Brain microvascular endothelial cell (primary cell): ENCODE results near the gene TRIM77.
"Not testable (repeated sequence)": the region's sequence is repeated elsewhere in the genome, so short reads cannot be mapped to it uniquely, and the experiment has no call there.

Experiments used
- DNase-seq: peaks from one replicate; pipeline ENCODE4 v3.0.0-alpha.2; 2020
- H3K27ac ChIP-seq: fragments of 250-450 bp; sonication (Bioruptor Pico); 2 replicates; pipeline ENCODE4 v1.5.1; 2020; ENCODE audit warnings: mild to moderate bottlenecking, moderate library complexity
- H3K27me3 ChIP-seq: fragments of 250-450 bp; sonication (Bioruptor Pico); replicated peaks from 2 replicates; pipeline ENCODE4 v1.5.1; 2020; ENCODE audit warnings: mild to moderate bottlenecking
- H3K36me3 ChIP-seq: fragments of 250-450 bp; sonication (Bioruptor Pico); replicated peaks from 2 replicates; pipeline ENCODE4 v1.5.1; 2020; ENCODE audit warnings: mild to moderate bottlenecking
- H3K4me3 ChIP-seq: 2 replicates; pipeline ENCODE4 v1.5.1; 2011; ENCODE audit warnings: low read depth, mild to moderate bottlenecking, control low read depth, low read length, moderate library complexity
- CTCF ChIP-seq: IDR thresholded peaks from 2 replicates; pipeline ENCODE4 v1.5.1; 2011; ENCODE audit warnings: low read depth, mild to moderate bottlenecking, moderate library complexity, low read length, control low read depth, inconsistent platforms; ENCODE audit errors: missing control alignments
- in situ Hi-C: cut with HindIII; loops from 2 replicates; pipeline ENCODE4 v1.10.0; 2017; ENCODE audit warnings: low sequenced_read_pairs, low pct_ligation_motif_present

TRIM77 gene, protein sequence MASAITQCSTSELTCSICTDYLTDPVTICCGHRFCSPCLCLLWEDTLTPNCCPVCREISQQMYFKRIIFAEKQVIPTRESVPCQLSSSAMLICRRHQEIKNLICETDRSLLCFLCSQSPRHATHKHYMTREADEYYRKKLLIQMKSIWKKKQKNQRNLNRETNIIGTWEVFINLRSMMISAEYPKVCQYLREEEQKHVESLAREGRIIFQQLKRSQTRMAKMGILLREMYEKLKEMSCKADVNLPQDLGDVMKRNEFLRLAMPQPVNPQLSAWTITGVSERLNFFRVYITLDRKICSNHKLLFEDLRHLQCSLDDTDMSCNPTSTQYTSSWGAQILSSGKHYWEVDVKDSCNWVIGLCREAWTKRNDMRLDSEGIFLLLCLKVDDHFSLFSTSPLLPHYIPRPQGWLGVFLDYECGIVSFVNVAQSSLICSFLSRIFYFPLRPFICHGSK

DNA sequence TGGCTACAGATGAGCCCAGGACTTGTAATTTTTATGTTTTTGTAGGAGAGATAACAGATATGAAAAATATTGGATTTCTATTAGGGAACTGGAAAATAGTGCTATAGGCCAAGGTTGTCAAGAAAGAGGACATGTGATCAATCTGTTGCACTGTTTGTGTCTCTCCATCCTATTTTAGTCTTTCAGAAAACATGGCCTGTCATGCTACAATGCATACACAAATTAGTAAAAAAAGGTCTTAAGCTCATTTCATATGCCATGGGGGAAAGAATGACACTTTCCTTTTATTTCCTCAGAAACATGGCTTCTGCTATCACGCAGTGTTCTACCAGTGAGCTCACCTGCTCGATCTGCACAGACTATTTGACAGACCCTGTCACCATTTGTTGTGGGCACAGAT lies at the start of gene TRIM77:
TSS of gene TRIM77 (plus strand) at position 301 of the 400 bp plus-strand sequence. CDS start at position 301, 0 bp downstream.
- DNase-seq, in situ Hi-C loops, H3K27me3 ChIP-seq, H3K27ac ChIP-seq, H3K36me3 ChIP-seq, H3K4me3 ChIP-seq: not testable (repeated sequence)

DNA sequence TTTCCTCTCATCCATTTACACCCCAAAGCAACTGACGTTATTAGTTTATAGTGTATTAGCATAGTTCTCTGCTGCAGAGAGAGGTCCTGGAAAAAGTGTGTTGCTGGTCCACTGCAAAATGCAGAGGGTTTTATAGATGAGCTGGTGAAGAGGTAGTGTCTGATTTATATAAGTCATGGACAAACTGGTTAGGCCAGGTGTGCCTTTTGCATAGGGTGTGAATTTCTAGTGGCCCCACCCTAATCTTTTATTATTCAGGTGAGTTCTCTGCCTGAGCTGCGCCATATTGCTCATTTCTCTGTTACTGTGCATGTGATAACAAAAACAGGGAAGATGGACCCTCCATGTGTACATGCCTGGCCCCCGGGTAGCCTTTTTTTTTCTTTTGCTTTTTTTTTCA lies 43.1 kb upstream of the TRIM77 start:
- in situ Hi-C loops, result no loop called here
- no peak for TF ChIP-seq CTCF
- no peaks in the 10 kb centered on the region for H3K36me3 ChIP-seq
- H3K4me3 ChIP-seq, result no peak overlapping the region
- no peak overlapping the region for H3K27ac ChIP-seq
- H3K27me3 ChIP-seq, result no peaks in the 10 kb centered on the region
- no peak for DNase-seq

DNA sequence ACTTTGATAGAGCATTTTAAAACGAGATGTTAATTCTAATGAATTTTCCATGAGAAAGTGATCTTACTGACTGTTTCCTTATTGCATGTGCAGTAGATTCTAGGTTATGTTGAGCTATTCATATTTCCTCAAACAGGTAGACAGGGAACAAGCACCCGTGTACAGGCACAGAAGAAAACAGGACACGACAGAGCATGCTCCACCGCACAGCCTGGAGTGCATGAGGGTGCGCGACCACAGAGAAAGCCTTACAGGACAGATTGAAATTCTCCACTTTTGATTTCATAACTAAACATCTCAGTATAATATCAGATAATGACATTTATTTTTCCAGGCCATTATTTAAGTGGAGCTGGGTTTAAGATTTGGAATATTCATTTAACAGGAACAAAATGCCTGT lies 41.9 kb upstream of the TRIM77 start:
- H3K36me3 ChIP-seq, H3K4me3 ChIP-seq, H3K27me3 ChIP-seq, DNase-seq, H3K27ac ChIP-seq, in situ Hi-C loops: not testable (repeated sequence)

DNA sequence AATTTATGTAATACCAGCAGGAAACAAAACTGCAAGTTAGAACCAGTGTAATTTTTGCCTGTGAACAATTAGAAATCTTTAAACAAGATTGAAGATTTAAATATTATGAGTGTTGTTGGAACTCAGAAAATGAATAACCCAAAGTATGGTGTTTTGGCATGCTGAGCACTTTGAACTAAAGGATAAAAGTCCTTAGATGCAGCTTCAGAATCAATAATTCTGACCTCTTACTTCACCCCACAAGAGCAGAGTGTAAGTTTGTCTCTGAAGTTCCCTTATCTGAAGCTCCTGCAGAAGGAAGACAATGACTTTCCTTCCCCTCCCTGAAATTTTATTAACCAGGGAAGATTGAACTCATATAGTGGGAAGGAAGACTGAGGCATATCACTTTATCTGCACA lies 40.5 kb upstream of the TRIM77 start:
- in situ Hi-C loops, DNase-seq, H3K4me3 ChIP-seq, H3K27ac ChIP-seq, H3K27me3 ChIP-seq, H3K36me3 ChIP-seq: not testable (repeated sequence)

DNA sequence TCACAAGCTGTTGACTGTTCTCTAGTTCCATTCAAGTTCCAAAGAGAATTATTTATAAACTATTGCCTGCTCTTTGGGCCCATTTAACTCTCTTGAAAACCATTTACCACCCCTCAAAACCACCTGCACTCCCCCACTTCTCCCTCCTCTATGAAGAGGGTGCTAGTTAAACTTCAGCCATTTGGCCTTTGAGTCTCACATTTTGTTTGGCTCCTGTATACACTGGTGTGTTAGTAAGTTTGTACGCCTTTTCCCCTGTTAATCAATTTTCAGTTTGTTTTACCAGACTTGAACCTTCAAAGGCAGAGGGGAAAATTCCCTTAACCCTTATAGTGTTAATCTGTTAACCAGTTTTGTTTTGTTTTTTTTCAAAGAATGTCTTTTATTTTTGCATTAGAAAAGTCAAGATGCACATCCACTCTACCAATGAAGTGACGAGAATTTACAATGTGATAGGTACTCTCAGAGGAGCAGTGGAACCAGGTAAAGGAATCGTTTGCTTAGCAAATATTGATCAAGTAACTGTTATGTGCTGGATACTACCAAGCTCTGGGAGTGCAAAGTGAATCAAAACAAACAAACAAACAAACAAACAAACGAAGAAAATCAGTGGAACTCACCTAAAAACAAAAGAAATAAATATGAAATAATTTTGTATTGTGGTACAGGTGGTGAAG lies 40.0 kb upstream of the TRIM77 start:
- H3K36me3 ChIP-seq, H3K4me3 ChIP-seq, H3K27ac ChIP-seq, DNase-seq, in situ Hi-C loops, H3K27me3 ChIP-seq: not testable (repeated sequence)

GRCh38 chr11:89672547-89672946 lies 37.6 kb upstream of the TRIM77 start:
- H3K27me3 ChIP-seq, H3K36me3 ChIP-seq, H3K27ac ChIP-seq, DNase-seq, H3K4me3 ChIP-seq, in situ Hi-C loops: not testable (repeated sequence)

GRCh38 chr11:89673380-89673779 lies 36.7 kb upstream of the TRIM77 start:
- H3K36me3 ChIP-seq, H3K27me3 ChIP-seq, H3K27ac ChIP-seq, DNase-seq, H3K4me3 ChIP-seq, in situ Hi-C loops: not testable (repeated sequence)

DNA sequence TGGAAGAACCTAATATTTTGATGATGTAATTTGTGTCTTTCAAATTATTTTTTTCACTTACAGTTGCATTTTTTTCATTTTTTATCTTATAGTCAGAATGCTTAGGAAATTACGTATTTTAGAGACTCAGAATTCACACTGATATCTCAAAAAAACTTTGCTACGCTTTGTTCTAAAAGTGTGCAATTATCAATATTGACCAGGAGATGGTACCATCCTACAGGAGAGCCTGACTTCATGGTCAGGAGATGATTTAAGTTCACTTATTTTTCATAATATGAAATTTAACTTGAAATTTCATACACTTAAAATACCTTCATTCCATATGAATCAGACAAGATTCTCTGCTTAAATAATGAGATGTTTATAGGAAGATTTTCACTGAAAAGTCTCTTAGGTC lies 34.7 kb upstream of the TRIM77 start:
- in situ Hi-C loops, H3K36me3 ChIP-seq, H3K4me3 ChIP-seq, H3K27ac ChIP-seq, DNase-seq, H3K27me3 ChIP-seq: not testable (repeated sequence)

GRCh38 chr11:89675948-89676347 lies 34.2 kb upstream of the TRIM77 start:
- in situ Hi-C loops, H3K36me3 ChIP-seq, H3K27ac ChIP-seq, H3K4me3 ChIP-seq, DNase-seq, H3K27me3 ChIP-seq: not testable (repeated sequence)

GRCh38 chr11:89707080-89707479 lies 3.0 kb upstream of the TRIM77 start:
- H3K27ac ChIP-seq, DNase-seq, H3K27me3 ChIP-seq, H3K36me3 ChIP-seq, in situ Hi-C loops, H3K4me3 ChIP-seq: not testable (repeated sequence)

DNA sequence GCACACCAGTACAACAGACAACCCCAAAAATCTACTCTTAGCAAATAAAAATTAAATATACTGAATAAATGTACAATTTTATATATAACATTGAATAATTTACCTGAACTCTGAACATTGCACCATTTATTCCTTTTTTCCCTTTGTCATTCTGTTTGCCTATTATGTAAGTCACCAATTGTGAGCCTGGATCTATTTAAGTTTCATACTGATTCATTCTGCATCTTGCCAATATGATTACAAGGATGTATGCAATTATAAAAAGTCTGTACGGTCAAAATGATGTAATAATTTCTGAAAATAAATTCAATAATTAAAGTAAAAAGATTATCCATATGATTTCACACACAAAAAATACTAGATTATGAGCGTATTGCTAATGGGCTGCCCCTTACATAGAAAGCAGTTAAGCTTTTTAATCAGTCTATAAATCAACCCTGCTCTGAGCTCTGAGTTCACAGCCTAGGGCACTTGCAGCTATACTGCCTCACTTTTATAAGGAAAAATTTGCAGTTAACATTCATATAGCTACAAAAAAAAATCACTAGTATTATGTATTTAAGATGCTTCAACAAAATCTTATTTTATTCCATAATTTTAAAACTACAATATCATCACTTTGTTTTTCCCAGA lies 14.9 kb downstream of the TRIM77 start:
- DNase-seq, H3K36me3 ChIP-seq, in situ Hi-C loops: not testable (repeated sequence)

GRCh38 chr11:89730215-89730614 lies 20.1 kb downstream of the TRIM77 start:
- DNase-seq, H3K27ac ChIP-seq, H3K4me3 ChIP-seq, H3K27me3 ChIP-seq, H3K36me3 ChIP-seq, in situ Hi-C loops: not testable (repeated sequence)

More for the DNA sequence above, 14.9 kb downstream of the TRIM77 start:
- not testable (repeated sequence) for H3K27me3 ChIP-seq, H3K4me3 ChIP-seq, H3K27ac ChIP-seq
